NCI-H2196 treated with DMSO at 0.1 percent for 48 hours (cell line): ENCODE results near the gene SSX2IP.
A peak's percentile ranks its signal among the peaks of the same experiment; 100 is the strongest.
"Not testable (repeated sequence)": the region's sequence is repeated elsewhere in the genome, so short reads cannot be mapped to it uniquely, and the experiment has no call there.

Source experiments
- DNase-seq: peaks from one replicate; lab custom pipeline; 2025; ENCODE audit not compliant: unreplicated experiment; lab: John Stamatoyannopoulos, UW

Gene SSX2IP, protein sequence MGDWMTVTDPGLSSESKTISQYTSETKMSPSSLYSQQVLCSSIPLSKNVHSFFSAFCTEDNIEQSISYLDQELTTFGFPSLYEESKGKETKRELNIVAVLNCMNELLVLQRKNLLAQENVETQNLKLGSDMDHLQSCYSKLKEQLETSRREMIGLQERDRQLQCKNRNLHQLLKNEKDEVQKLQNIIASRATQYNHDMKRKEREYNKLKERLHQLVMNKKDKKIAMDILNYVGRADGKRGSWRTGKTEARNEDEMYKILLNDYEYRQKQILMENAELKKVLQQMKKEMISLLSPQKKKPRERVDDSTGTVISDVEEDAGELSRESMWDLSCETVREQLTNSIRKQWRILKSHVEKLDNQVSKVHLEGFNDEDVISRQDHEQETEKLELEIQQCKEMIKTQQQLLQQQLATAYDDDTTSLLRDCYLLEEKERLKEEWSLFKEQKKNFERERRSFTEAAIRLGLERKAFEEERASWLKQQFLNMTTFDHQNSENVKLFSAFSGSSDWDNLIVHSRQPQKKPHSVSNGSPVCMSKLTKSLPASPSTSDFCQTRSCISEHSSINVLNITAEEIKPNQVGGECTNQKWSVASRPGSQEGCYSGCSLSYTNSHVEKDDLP

DNA sequence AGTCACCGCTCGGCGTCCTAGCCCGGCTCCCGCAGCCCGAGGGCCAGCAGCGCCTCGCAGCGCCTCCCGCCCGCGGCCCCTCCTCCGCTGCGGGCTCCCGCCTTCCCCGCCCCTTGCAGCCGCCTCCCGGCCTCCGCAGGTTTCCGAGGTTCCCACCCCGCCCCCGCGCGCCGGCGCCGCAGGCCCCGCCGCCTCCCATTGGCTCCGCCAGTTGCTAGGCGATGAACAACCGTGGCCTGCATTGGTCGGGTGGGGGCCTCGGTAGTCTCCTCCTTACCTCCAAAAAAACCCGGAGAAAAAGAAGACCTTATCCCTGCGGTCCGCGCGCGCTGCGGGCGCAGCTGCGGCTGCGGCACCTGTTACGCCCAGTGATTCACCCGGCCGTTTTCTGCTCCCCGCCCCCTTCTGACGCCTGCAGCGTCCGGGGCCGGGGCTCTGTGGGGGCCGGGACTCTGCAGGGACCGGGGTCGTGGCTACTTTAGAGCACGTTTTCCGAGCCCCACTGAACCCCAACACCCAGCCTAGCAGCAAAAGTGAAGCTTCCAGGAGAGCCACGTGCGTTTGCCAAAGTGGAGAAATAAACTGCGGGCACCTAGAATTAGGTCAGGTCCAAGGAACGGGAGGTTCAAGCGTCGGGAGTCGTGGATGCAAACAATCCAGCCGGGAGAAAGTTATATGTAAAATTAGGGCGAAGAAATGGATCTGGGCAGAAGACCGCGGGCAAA is at the start of gene SSX2IP:
Gene SSX2IP, minus strand, starts transcription at position 65 of the 725 bp plus-strand sequence. CDS start 19,242 bp downstream, outside the sequence.
- peak; percentile 93 for DNase-seq

GRCh38 chr1:84738237-84738636 is 48.0 kb upstream of the SSX2IP start:
- DNase-seq = no peak

GRCh38 chr1:84737590-84737989 is 47.3 kb upstream of the SSX2IP start:
- no peak for DNase-seq

DNA sequence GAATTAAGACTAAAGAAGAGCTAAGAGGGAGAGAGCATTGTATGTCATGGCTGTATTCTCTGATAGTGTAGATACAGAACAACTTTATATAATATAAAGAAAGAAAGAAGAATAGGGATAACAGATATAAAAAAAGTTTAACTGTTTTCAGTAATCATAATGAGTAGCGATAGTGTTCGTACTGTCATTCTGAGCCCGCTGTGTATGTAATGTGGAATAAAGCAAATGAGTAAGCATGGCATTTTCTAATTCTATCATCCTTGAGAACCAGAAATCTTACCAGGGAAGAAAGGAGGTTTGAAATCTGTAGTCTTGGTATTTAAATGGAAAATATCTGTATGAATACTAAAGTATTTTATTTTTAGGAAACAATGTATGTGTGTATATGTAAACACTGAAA is 46.7 kb upstream of the SSX2IP start:
- no peak for DNase-seq

DNA sequence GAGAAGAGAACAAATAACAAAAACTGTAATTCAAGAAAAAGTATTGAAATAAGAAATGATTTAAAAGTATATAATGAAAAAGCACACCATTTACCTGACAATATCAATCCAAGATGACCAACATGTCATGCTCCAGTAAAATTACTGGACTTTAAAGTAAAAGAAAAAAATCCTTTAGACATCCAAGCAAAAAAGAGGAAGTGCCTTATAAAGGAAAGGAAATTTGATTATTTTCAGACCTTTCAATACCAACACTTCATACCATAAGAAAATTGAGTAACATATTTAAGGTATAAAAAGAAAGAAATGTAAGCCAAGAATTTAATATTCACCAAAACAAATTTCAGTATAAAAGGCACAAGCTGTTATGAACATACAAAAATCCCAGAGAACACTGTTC is 46.2 kb upstream of the SSX2IP start:
- DNase-seq = no peak

DNA sequence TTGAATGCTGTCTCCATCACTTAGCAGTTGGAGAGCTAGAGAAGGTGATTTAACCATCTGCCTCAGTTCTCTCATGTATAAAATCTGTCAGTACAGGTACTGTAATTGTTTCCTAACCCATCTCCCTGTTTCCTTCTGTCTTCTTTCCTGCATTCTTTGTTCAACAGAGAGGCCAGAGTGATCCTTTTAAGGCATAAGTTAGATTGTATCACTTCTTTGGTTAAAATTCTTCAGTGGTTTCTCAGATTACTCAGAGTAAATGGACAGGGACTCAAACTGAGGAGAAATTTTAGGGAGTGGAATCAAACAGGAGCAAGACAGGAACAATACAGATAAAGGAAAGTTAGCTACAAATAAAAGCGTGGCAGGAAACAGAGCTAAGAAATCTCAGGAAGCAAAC is 45.2 kb upstream of the SSX2IP start:
- no peak for DNase-seq

DNA sequence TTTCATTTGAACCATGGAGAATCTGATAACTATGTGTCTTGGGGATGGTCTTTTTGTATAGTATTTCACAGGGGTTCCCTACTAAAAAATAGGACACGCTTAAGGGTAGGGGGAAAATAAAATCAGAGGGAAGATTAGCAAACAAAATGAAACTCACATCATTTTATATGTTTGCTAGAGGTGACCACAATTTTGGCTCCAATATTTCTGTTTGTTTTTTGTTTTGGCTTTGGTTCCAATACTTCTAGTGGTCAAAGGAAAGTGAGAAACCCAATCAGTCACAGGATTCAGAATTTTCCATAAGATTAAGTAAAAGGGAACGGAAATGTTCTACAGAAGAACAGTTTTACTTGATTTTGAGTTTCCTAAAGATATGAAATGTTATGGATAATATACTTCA is 42.3 kb upstream of the SSX2IP start:
- no peak for DNase-seq

DNA sequence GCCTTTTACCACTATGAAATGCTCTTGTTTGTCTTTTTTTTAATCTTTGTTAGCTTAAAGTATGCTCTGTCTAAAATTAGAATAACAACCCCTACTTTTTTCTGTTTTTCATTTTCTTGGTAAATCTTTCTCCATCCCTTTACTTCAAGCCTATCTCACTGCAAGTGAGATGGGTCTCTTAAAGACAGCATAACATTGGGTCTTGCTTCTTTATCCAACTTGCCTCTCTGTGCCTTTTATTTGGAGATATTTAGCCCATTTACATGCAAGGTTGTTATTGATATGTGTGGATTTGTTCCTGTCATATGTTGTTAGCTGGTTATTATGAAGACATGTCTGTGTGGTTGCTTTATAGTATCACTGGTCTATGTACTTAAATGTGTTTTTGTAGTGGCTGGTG is 41.3 kb upstream of the SSX2IP start:
- DNase-seq = no peak

- DNase-seq = not testable (repeated sequence)
Measured at GRCh38 chr1:84727711-84728110, 37.5 kb upstream of the SSX2IP start.

DNA sequence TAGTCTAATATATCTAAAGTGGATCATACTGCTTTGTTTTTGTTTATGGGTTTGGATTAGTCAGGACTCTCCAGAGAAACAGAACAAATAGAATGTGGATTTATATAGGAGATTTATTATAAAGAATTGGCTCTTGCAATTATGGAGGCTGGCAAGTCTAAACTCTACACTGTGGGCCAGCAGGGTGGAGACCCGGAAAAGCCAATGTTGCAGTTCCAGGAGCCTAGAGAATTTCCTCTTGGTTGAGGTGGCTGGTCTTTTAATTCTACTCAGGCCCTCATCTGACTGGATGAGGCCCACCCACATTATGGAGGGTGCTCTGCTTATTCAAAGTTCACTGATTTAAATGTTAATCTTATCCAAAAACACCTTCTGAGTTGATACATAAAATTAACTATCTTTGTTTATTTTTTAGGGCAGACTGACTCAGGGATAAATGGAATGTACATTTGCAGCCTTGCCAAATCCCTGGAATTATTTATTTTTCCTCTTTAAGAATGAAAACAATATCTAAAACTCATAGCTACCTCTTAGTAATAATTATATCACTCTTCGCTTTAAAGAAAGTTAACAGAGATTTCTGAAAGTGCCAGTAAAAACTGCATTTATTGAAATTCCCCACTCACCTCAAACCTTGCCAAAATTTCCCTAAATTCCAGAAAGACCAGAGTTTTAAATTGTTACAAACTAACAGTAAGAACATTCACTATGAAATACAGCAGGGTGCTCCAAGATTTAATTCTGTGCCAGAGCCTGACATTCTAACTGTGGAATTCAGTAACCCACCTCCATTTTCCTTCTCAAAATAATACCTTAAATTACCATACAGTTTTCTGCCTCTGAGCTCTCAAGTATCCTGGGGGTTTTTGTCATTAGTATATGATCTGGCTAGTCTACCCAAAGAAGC is 36.6 kb upstream of the SSX2IP start:
- DNase-seq = no peak

GRCh38 chr1:84724128-84724860 is 34.0 kb upstream of the SSX2IP start:
- no peak for DNase-seq

- DNase-seq = no peak
Measured at GRCh38 chr1:84722794-84723193, 32.5 kb upstream of the SSX2IP start.

DNA sequence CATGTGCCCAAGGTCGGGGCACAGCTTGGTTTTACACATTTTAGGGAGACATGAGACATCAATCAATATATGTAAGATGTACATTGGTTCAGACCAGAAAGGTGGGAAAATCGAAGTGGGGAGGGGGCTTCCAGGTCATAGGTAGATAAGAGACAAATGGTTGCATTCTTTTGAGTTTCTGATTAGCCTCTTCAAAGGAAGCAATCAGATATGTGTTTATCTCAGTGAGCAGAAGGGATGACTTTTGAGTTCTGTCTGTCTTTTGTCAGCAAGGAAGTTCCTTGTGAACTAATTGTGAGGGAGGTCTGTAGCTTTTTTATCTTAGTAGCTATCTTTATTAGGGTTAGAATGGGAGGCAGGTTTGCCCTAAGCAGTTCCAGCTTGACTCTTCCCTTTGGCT is 31.6 kb upstream of the SSX2IP start:
- not testable (repeated sequence) for DNase-seq

DNA sequence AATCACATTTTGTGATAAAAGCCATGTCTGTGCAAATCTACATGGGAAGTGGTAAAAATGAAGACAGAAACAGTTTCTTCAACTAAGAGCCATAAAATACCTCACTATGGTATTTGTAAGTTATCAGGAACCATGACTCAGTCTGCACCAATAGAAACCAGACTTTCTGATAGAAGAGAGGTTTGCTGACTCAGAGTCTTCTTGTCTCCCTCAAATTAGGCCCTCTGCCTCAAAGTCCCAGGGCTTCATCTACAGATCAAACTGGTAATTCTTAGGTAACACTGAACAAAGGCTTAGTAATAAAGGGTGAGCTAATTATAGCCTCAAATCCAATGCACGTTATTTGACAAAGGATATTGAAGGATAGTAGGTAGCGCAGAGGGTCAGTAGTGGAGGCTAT is 30.9 kb upstream of the SSX2IP start:
- no peak for DNase-seq

DNA sequence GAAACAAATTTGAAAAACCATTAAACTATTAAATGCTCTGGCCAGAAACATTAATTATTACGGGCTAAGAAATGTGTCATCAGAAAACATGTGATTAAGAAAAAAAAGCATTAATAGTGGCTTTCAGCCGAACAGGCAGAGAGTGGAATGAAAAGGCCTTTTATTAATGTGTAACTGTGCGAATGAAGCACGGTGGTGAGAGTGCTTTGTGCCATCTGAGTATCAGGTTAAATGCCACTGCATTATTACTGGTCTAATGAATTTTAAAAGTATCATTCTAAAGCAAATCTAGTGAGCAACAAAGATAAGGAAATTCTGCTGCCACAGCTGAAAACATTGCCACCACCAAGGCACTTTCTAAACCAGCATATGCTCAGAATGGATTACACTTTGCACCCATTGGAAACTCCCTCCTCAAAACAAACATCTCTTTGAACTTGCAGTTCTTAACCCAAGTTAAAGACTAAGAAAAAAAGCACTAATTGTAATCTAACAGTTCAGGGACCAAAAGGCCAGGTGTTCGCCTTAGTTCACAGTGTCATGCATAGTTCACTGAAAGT is 30.0 kb upstream of the SSX2IP start:
- no peak for DNase-seq

GRCh38 chr1:84719543-84720217 is 29.4 kb upstream of the SSX2IP start:
- DNase-seq = no peak

- no peak for DNase-seq
Measured at GRCh38 chr1:84715342-84716019, 25.2 kb upstream of the SSX2IP start.

DNA sequence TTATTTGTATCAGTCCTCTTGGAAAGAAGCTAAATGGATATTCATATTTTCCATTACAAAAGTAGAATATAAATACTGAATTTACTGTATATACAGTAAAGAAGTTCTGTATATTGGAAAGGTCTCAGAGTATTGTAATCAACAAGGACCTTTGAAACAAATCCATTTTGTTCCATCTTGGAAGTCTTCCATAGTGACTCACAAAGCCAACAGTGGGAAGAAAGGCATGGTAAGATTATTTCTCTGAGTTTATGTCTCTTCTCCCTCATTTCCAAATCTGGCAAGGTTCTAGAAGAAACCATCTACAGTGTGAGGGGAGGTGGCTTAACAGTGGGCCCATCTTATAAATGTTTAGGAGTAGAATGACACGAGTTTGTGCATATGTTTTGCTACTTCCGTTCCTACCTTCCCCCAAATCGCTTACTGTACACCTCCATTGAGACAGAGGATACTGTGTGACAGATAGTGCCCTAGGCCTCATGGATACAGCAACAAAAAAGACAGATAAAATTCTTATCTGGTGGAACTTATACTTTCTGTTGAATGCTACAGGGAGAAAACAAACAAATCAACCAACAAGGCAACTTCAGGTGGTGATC is 22.1 kb upstream of the SSX2IP start:
- DNase-seq = no peak
